Lung (tissue), 12 donors: ENCODE data around the gene MOK. TPM values are rescaled to one million over a fixed set of nuclear protein-coding genes. Genes with fewer than 3 reads are reported as not detected.

Experiments
- ATAC-seq: fragments of 200-7000 bp; cut with Tn5 transposase; one replicate; pipeline ENCODE4 v1.9.1; 2020; ENCODE audit warnings: moderate number of reproducible peaks; ENCODE audit not compliant: insufficient read depth, low FRiP score
- DNase-seq, 3 donors: peaks; one replicate each; pipeline ENCODE4 v3.0.0-alpha.2; 2013 to 2017
- H3K27ac ChIP-seq, 2 donors: one replicate each; pipeline ENCODE4 v1.5.1; 2013; ENCODE audit warnings: mild to moderate bottlenecking in 2 of 2, moderate library complexity in 2 of 2, control low read depth in 1 of 2, inconsistent platforms in 1 of 2, low read depth in 1 of 2, low read length in 1 of 2
- H3K27me3 ChIP-seq, 3 donors: one replicate each; pipeline ENCODE4 v1.5.1; 2013; ENCODE audit warnings: low read length in 2 of 3; ENCODE audit not compliant: control insufficient read depth in 3 of 3, insufficient read depth in 3 of 3
- H3K36me3 ChIP-seq, 4 donors: one replicate each; pipeline ENCODE4 v1.5.1; 2013; ENCODE audit warnings: low read length in 4 of 4, mild to moderate bottlenecking in 1 of 4, moderate library complexity in 1 of 4; ENCODE audit not compliant: control insufficient read depth in 4 of 4, insufficient read depth in 4 of 4
- H3K4me1 ChIP-seq, 5 donors: one replicate each; pipeline ENCODE4 v1.5.1; 2013; ENCODE audit warnings: low read length in 5 of 5, mild to moderate bottlenecking in 2 of 5, moderate library complexity in 1 of 5; ENCODE audit not compliant: control insufficient read depth in 5 of 5, insufficient read depth in 5 of 5
- H3K4me3 ChIP-seq: one replicate; pipeline ENCODE4 v1.5.1; 2013; ENCODE audit warnings: mild to moderate bottlenecking, control low read depth, moderate library complexity
- H3K9ac ChIP-seq, 2 donors: one replicate each; pipeline ENCODE4 v1.5.1; 2013; ENCODE audit warnings: low read length in 2 of 2, control low read depth in 1 of 2; ENCODE audit not compliant: insufficient read depth in 1 of 2
- H3K9me3 ChIP-seq, 4 donors: one replicate each; pipeline ENCODE4 v1.5.1; 2013; ENCODE audit warnings: low read length in 3 of 4, mild to moderate bottlenecking in 1 of 4, moderate library complexity in 1 of 4; ENCODE audit not compliant: control insufficient read depth in 4 of 4, insufficient read depth in 3 of 4
- WGBS, 2 donors: extraction: QIAGEN DNeasy Blood & Tissue Kit; methylation state at CpG; one replicate each; pipeline ENCODE4 v1.1.7; 2013; 5-methylcytosine and 5-hydroxymethylcytosine counted together
- polyA plus RNA-seq, 2 donors: library from polyadenylated mRNA; stranded (reverse); fragments of 200-250 nt; gene quantifications; one replicate each; pipeline ENCODE4 v1.2.1, GENCODE V29; 2013
- total RNA-seq, 2 donors: library from RNA; depleted of rRNA in 1 of 2; stranded (reverse); fragments of >200 nt in 1 of 2; gene quantifications; one replicate each; pipeline ENCODE4 v1.2.1, GENCODE V29; 2014 to 2021
- TF ChIP-seq, protein P1 (sequence below): IDR thresholded peaks from 2 replicates; pipeline ENCODE4 v1.5.1; 2012; ENCODE audit warnings: mild to moderate bottlenecking; ENCODE audit errors: control extremely low read depth, extremely low read depth
- donor health status: control.
- donor health status: control.
- donor health status: Bipolar disorder and iron deficiency.
- donor health status: healthy.
- donor health status: DM: yes; HTN: yes; CAD: no.

Gene MOK
- total and polyA plus RNA-seq, 4 donors, result 11.1 to 35.4 (median 25.4) TPM

DNA sequence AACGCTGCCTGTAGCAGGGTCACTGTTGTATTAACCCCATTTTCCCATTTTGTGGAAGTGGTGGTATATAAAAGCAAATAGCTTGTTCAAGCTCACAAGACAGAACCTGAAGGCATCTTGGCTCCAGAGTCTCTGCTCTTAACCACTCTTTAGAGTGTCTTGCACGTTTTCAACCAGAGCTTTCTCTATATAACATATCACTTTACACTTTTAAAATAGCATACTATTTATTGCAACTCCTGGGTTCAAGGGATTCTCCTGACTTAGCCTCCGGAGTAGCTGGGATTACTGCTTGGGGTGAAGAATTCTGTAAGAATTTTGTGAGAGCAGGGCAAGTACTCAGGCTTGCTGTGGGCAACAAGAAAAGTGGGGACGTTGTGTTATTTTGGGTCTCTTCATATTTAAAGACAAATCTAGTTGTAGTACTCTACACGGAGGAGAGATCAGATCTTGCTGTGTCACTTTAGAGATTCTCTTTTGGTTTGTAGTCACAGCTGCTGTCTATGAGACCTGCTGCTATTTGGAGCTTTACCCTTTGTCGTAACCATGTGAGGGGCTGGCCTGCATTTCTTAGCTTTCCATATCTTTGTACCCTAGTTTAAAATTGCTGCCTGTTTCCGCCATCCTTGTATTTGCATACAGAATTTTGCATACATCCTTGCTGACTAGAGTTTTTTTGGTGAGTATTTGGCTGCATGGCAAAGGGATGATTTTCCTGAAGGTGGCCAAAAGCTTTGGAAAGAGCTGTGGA, 124.5 kb downstream of the MOK start:
- no peaks in the 10 kb centered on the region for H3K9me3 ChIP-seq
- peaks cover 0 to 32% (median 5%) of the 10 kb centered on the region in 5 donors for H3K4me1 ChIP-seq
- H3K27ac ChIP-seq, result no peak overlapping the region
- H3K4me3 ChIP-seq, result no peak overlapping the region
- no peak for ATAC-seq
- no peak overlapping the region for H3K9ac ChIP-seq
- no peaks in the 10 kb centered on the region for H3K27me3 ChIP-seq
- TF ChIP-seq, protein P1, sequence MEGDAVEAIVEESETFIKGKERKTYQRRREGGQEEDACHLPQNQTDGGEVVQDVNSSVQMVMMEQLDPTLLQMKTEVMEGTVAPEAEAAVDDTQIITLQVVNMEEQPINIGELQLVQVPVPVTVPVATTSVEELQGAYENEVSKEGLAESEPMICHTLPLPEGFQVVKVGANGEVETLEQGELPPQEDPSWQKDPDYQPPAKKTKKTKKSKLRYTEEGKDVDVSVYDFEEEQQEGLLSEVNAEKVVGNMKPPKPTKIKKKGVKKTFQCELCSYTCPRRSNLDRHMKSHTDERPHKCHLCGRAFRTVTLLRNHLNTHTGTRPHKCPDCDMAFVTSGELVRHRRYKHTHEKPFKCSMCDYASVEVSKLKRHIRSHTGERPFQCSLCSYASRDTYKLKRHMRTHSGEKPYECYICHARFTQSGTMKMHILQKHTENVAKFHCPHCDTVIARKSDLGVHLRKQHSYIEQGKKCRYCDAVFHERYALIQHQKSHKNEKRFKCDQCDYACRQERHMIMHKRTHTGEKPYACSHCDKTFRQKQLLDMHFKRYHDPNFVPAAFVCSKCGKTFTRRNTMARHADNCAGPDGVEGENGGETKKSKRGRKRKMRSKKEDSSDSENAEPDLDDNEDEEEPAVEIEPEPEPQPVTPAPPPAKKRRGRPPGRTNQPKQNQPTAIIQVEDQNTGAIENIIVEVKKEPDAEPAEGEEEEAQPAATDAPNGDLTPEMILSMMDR, result no peak
- peaks cover 0 to 3% (median under 1%) of the 10 kb centered on the region in 4 donors for H3K36me3 ChIP-seq
- 74 to 79% methylated on average over 7 of the region's 7 CpGs for WGBS, 2 donors
- no peak for DNase-seq

Other genes starting within 250 kb of the MOK start
- gene HSP90AA1, start 218.1 kb downstream of the MOK start, total RNA-seq, result 1,000 to 10,000 TPM in 1 of 2 donors, 100 to 1,000 TPM in 1; 331 to 1,106 TPM
- 100 to 1,000 TPM; 187 to 397 TPM for gene HSP90AA1, start 218.1 kb downstream of the MOK start, polyA plus RNA-seq
- 10 to 100 TPM; 26.9 to 30.7 TPM for gene WDR20, start 165.3 kb downstream of the MOK start, total RNA-seq
- 10 to 100 TPM; 10.3 to 12.5 TPM for gene WDR20, start 165.3 kb downstream of the MOK start, polyA plus RNA-seq
- gene ZNF839, start 14.6 kb upstream of the MOK start, total RNA-seq, result 10 to 100 TPM; 12.5 to 14.2 TPM
- gene ZNF839, start 14.6 kb upstream of the MOK start, polyA plus RNA-seq, result 1 to 10 TPM; 6.1 to 8.1 TPM
- 10 to 100 TPM; 31.0 to 31.9 TPM for gene CINP, start 57.7 kb upstream of the MOK start, total RNA-seq
- 10 to 100 TPM; 36.8 to 71.9 TPM for gene CINP, start 57.7 kb upstream of the MOK start, polyA plus RNA-seq
- 10 to 100 TPM; 24.4 to 30.3 TPM for gene TECPR2, start 57.8 kb upstream of the MOK start, total RNA-seq
- gene TECPR2, start 57.8 kb upstream of the MOK start, polyA plus RNA-seq, result 10 to 100 TPM in 1 of 2 donors, 1 to 10 TPM in 1; 5.6 to 14.5 TPM
- 10 to 100 TPM in 1 of 2 donors, 1 to 10 TPM in 1; 4.4 to 21.3 TPM for gene ANKRD9, start 204.6 kb upstream of the MOK start, total RNA-seq
- 1 to 10 TPM; 7.9 to 8.7 TPM for gene ANKRD9, start 204.6 kb upstream of the MOK start, polyA plus RNA-seq